Omental fat pad (tissue), 4 donors: ENCODE data around the gene UBQLN3. TPM values are rescaled to one million over a fixed set of nuclear protein-coding genes. Genes with fewer than 3 reads are reported as not detected.

Experiments
- ATAC-seq: fragments of 150-250 bp; one replicate; pipeline ENCODE4 v1.9.1; 2016; ENCODE audit warnings: mild to moderate bottlenecking, moderate library complexity; ENCODE audit not compliant: low FRiP score
- DNase-seq: peaks from one replicate; pipeline ENCODE4 v3.0.0-alpha.2; 2019; ENCODE audit warnings: low spot score
- CTCF ChIP-seq, 3 donors: fragments of 450-650 bp; IDR thresholded peaks; one replicate each; pipeline ENCODE4 v1.5.1; 2016 to 2017; ENCODE audit warnings: antibody characterized with exemption in 3 of 3, mild to moderate bottlenecking in 3 of 3, moderate library complexity in 2 of 3
- total RNA-seq, 4 donors: library from RNA; depleted of rRNA; stranded (reverse); fragments of >200 nt; gene quantifications; one replicate each; pipeline ENCODE4 v1.1.0, GENCODE V29; 2016

UBQLN3 gene
- total RNA-seq, 4 donors from 2014 or later, result 0.82 to 1.3 (median 0.98) TPM

DNA sequence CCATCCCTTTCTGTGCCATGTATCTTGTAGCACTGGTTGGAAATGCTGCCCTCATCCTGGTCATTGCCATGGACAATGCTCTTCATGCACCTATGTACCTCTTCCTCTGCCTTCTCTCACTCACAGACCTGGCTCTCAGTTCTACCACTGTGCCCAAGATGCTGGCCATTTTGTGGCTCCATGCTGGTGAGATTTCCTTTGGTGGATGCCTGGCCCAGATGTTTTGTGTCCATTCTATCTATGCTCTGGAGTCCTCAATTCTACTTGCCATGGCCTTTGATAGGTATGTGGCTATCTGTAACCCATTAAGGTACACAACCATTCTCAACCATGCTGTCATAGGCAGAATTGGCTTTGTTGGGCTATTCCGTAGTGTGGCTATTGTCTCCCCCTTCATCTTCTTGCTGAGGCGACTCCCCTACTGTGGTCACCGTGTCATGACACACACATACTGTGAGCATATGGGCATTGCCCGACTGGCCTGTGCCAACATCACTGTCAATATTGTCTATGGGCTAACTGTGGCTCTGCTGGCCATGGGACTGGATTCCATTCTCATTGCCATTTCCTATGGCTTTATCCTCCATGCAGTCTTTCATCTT is 20.9 kb downstream of the UBQLN3 start:
- TF ChIP-seq CTCF (IDR thresholded peaks at IDR 0.05), result no peak
- DNase-seq (no peak), ATAC-seq (no peak)

DNA sequence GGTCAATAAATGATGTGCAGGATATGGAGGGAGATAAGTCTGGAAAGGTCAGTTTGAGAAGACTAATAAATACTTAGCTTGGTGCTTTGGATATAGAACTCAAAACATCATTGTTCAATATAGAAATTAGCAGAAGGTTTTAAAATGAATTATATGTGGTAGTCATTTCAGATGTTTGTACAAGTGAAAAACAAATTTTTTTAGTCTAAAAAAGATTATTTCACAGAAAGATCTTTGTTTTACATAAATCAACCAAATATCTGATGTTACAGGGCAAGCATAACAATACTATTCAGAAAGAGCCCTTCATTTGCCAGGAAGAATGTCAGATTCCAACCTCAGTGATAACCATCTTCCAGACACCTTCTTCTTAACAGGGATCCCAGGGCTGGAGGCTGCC is 21.4 kb downstream of the UBQLN3 start, which contains the start of gene OR52D1:
Gene OR52D1 (plus strand): TSS at position 301 of the 400 bp plus-strand sequence. CDS start 22 bp downstream, at position 323.
- DNase-seq (no peak), ATAC-seq (no peak)
- TF ChIP-seq CTCF (IDR thresholded peaks at IDR 0.05), result no peak

DNA sequence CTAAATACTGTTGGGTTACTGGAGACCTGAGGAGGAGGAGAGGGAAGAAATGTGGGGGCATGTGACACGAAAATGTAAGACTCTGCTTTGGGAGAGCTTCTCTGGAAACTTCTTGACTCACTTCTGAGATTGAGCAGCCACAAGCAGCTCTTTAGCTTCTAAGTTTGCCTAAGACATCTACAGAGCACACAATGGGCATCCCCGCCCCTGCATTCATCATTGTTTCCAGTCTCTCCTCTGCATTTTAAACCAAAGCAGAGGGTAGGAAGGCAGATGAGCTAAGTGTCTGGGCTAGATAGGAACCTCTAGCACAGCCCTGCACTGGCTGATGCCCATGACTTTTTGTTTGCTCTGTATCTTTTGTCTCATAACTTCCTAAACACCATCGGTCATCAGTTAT is 23.3 kb downstream of the UBQLN3 start:
- DNase-seq (no peak), ATAC-seq (no peak)
- TF ChIP-seq CTCF (IDR thresholded peaks at IDR 0.05), result no peak

DNA sequence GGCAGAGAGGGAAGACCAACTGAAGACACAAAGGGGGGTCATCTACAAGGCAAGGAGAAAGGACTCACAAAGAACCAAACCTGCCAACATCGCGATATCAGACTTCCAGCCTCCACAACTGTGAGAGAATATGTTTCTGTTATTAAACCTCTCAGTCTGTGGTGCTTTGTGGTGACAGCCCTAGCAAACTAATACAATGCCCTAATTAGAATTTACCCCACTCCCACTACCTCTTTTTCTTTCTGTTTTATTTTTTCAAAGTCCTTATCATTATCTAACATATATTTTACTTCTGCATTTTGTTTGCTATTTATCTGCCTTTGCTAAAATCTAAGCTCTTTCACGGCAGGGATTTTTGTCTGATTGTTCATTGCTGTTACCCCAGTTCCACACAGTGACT is 23.8 kb downstream of the UBQLN3 start:
- ATAC-seq (no peak), DNase-seq (no peak)

DNA sequence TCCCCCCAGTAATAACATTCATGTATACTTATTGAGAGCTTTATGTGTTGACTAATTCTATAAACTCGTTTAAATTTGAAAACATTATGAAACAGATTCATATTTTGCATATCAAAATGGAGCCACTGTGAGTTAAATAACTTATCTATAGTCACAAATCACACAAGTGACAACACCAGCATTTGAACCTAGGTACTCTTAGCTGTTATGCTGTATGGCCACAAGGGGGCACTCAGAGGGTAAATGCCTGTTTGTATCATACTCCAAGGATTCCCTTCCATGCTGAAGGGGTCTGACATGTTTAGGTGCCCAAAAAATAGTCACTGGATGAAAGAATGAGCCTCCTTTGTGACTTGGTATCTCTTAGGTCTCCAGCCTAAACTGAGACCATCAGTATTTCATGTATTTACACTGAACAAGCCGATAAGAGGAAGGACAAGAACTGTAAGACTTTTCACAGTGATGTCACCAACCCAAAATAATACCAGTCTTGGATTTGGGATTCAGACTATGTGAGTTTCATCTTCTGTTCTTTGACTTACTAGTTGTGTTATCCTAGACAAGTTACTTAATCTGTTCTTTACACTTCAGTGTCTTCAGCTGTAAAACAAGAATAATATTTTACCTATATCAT is 33.5 kb downstream of the UBQLN3 start:
- DNase-seq, result no peak
- peak; percentile 73 for ATAC-seq
- peak in 1 of 3 donors; percentile 37 for TF ChIP-seq CTCF (IDR thresholded peaks at IDR 0.05)

More for the DNA sequence above, 23.8 kb downstream of the UBQLN3 start:
- no peak for TF ChIP-seq CTCF (IDR thresholded peaks at IDR 0.05)

DNA sequence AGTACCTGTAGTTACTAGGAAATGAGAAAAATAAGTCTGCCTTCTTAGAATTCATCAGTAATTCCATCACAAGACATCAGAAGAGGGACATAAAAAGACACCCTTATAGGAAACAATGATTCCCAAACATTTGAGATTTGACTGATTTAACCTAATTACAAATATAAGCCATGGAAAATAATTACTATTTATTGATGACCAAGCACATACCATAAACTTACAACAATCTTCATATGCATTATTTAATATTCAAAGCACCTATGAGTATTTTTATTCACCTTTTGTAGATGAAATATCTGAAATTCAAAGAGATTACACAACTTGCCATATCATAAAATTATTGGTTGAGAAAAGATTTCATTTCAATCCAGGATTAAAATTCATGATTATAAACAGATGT is 35.8 kb downstream of the UBQLN3 start:
- TF ChIP-seq CTCF (IDR thresholded peaks at IDR 0.05), result no peak
- ATAC-seq (no peak), DNase-seq (no peak)

- ATAC-seq (no peak), DNase-seq (no peak)
Observed at GRCh38 chr11:5467527-5467926, 42.2 kb downstream of the UBQLN3 start.

More at GRCh38 chr11:5467527-5467926, 42.2 kb downstream of the UBQLN3 start:
- no peak for TF ChIP-seq CTCF (IDR thresholded peaks at IDR 0.05)
